GM23338 (cell line): Measurements from ENCODE around the gene RNF13. TPM values are rescaled to one million over a fixed set of nuclear protein-coding genes. Genes with fewer than 3 reads are reported as not detected.

ENCODE experiments used
- ATAC-seq: fragments of 200-7000 bp; cut with Tn5 transposase; 3 replicates; pipeline ENCODE4 v1.9.1; 2020
- DNase-seq: peaks from one replicate; pipeline ENCODE4 v3.0.0-alpha.2; 2015; ENCODE audit warnings: low spot score
- H2AFZ ChIP-seq: fragments of 200-600 bp; sonication (generic); 2 replicates; pipeline ENCODE4 v1.8.0; 2016; ENCODE audit warnings: antibody characterized with exemption, mild to moderate bottlenecking, moderate library complexity
- H3F3A ChIP-seq: fragments of 200-600 bp; sonication (generic); replicated peaks from 2 replicates; pipeline ENCODE4 v1.8.0; 2017; ENCODE audit warnings: antibody characterized with exemption, mixed run types, low read depth
- H3K27ac ChIP-seq: fragments of 200-600 bp; sonication (generic); 2 replicates; pipeline ENCODE4 v1.6.1; 2016; ENCODE audit warnings: low read depth
- H3K27me3 ChIP-seq: fragments of 200-600 bp; sonication (generic); 2 replicates; pipeline ENCODE4 v1.8.0; 2016; ENCODE audit warnings: mild to moderate bottlenecking, mixed run types, moderate library complexity; ENCODE audit not compliant: insufficient read depth
- H3K36me3 ChIP-seq: fragments of 200-600 bp; sonication (generic); 2 replicates; pipeline ENCODE4 v1.8.0; 2016; ENCODE audit warnings: mild to moderate bottlenecking; ENCODE audit not compliant: insufficient read depth
- H3K4me1 ChIP-seq: fragments of 200-600 bp; sonication (generic); 2 replicates; pipeline ENCODE4 v1.8.0; 2016; ENCODE audit warnings: mild to moderate bottlenecking, moderate library complexity; ENCODE audit not compliant: insufficient read depth
- H3K4me2 ChIP-seq: fragments of 200-600 bp; sonication (generic); 2 replicates; pipeline ENCODE4 v1.7.1; 2017; ENCODE audit warnings: mixed run types
- H3K4me3 ChIP-seq: fragments of 200-600 bp; sonication (generic); 2 replicates; pipeline ENCODE4 v1.6.1; 2016; ENCODE audit warnings: mixed run types
- H3K79me2 ChIP-seq: fragments of 200-600 bp; sonication (generic); replicated peaks from 2 replicates; pipeline ENCODE4 v1.8.0; 2017; ENCODE audit warnings: mild to moderate bottlenecking; ENCODE audit not compliant: insufficient read depth
- H3K9me2 ChIP-seq: fragments of 200-600 bp; sonication (generic); 2 replicates; pipeline ENCODE4 v1.8.0; 2017; ENCODE audit not compliant: insufficient read depth
- H4K20me1 ChIP-seq: fragments of 200-600 bp; sonication (generic); replicated peaks from 2 replicates; pipeline ENCODE4 v1.8.0; 2017; ENCODE audit warnings: mild to moderate bottlenecking; ENCODE audit not compliant: insufficient read depth
- H3K27ac Mint-ChIP-seq: 2 replicates; pipeline ENCODE4 v1.8.0; 2020; ENCODE audit warnings: inconsistent platforms, mild to moderate bottlenecking, moderate library complexity, mixed read lengths
- H3K27me3 Mint-ChIP-seq: 3 replicates; pipeline ENCODE4 v1.8.0; 2022; ENCODE audit warnings: low read depth, mild to moderate bottlenecking, moderate library complexity, mixed read lengths, inconsistent platforms; ENCODE audit not compliant: insufficient read depth, poor library complexity
- H3K36me3 Mint-ChIP-seq: 3 replicates; pipeline ENCODE4 v1.8.0; 2021; ENCODE audit warnings: low read depth, mild to moderate bottlenecking, inconsistent platforms, moderate library complexity, mixed read lengths
- H3K4me1 Mint-ChIP-seq: 3 replicates; pipeline ENCODE4 v1.8.0; 2020; ENCODE audit warnings: mild to moderate bottlenecking, inconsistent platforms, mixed read lengths
- H3K4me3 Mint-ChIP-seq: 3 replicates; pipeline ENCODE4 v1.8.0; 2021; ENCODE audit warnings: moderate library complexity, mild to moderate bottlenecking, inconsistent platforms, mixed read lengths
- H3K9me3 Mint-ChIP-seq: 3 replicates; pipeline ENCODE4 v1.8.0; 2020; ENCODE audit warnings: moderate library complexity, mild to moderate bottlenecking, inconsistent platforms, mixed read lengths
- CREB1 ChIP-seq: fragments of 250-450 bp; sonication (Bioruptor Pico); IDR thresholded peaks from 2 replicates; pipeline ENCODE4 v1.5.0; 2020; ENCODE audit warnings: low read depth, mild to moderate bottlenecking, moderate library complexity
- CTCF ChIP-seq, 2 experiments: fragments of 200-600 bp in 1 of 2; sonication (generic) in 1 of 2; conservative IDR thresholded peaks; 2 replicates each; pipeline versions ENCODE4 v1.5.1 to v1.6.1; 2016 to 2017; ENCODE audit warnings: antibody characterized with exemption in 2 of 2, low read depth in 2 of 2, mild to moderate bottlenecking in 2 of 2, moderate library complexity in 1 of 2
- EZH2 ChIP-seq: fragments of 200-600 bp; sonication (generic); IDR thresholded peaks from one replicate; pipeline ENCODE4 v1.8.0; 2017; ENCODE audit warnings: antibody characterized with exemption, mild to moderate bottlenecking, low read depth; ENCODE audit not compliant: unreplicated experiment
- EZH2phosphoT487 ChIP-seq: fragments of 200-600 bp; sonication (generic); IDR thresholded peaks from one replicate; pipeline ENCODE4 v1.8.1; 2018; ENCODE audit warnings: antibody characterized with exemption; ENCODE audit not compliant: unreplicated experiment
- JUNB ChIP-seq: IDR thresholded peaks from one replicate; pipeline ENCODE4 v1.6.1; 2016; ENCODE audit warnings: antibody characterized with exemption; ENCODE audit not compliant: unreplicated experiment
- NANOG ChIP-seq: IDR thresholded peaks from 2 replicates; pipeline ENCODE4 v1.6.1; 2016; ENCODE audit warnings: antibody characterized with exemption, borderline replicate concordance
- POLR2AphosphoS5 ChIP-seq: IDR thresholded peaks from 2 replicates; pipeline ENCODE4 v1.6.1; 2016; ENCODE audit warnings: antibody characterized with exemption, low read depth
- REST ChIP-seq: IDR thresholded peaks from one replicate; pipeline ENCODE4 v1.6.1; 2018; ENCODE audit warnings: antibody characterized with exemption; ENCODE audit not compliant: unreplicated experiment
- ZNF462 ChIP-seq: fragments of 250-450 bp; sonication (Bioruptor Pico); IDR thresholded peaks from 2 replicates; pipeline ENCODE4 v1.5.0; 2020; ENCODE audit warnings: mild to moderate bottlenecking, moderate library complexity
- polyA plus RNA-seq: library from polyadenylated mRNA; unstranded; fragments of >200 nt; fragmentation: Nextera tagmentation; extraction: Ambion mirVana; gene quantifications from 2 replicates; pipeline ENCODE4 v1.2.1, GENCODE V29; 2016
- total RNA-seq: library from RNA; depleted of rRNA; stranded (reverse); fragments of >200 nt; shearing (Covaris generic); gene quantifications from 2 replicates; pipeline ENCODE4 v1.2.3, GENCODE V29; 2014

RNF13 gene
- total and polyA plus RNA-seq, 2 experiments from 2014 or later: 46.3 to 101 TPM

GRCh38 chr3:149871855-149872254, 58.8 kb downstream of the RNF13 start (continued):
- TF ChIP-seq ZNF462 (no peak), EZH2 (no peak), CREB1 (CRISPR knock-in tag) (no peak), POLR2AphosphoS5 (no peak)

- Histone ChIP-seq H3K4me1 (peaks cover 8% of the 10 kb centered on the region; the same call in 1 of the 2 replicates), H2AFZ (no peak overlapping the region), H3F3A (no peaks in the 10 kb centered on the region), H3K4me3 (no peak overlapping the region), H3K27ac (no peak overlapping the region), H3K9me2 (no peaks in the 10 kb centered on the region), H3K79me2 (peaks cover 14% of the 10 kb centered on the region), H3K36me3 (no peaks in the 10 kb centered on the region), H3K27me3 (no peaks in the 10 kb centered on the region), H4K20me1 (no peaks in the 10 kb centered on the region; the same call in 1 of the 2 replicates), H3K4me2 (no peak overlapping the region)
- peaks cover 9% of the 10 kb centered on the region for H3K4me1 Mint-ChIP-seq
- peaks cover 15% of the 10 kb centered on the region for H3K36me3 Mint-ChIP-seq
- no peaks in the 10 kb centered on the region for H3K27me3 Mint-ChIP-seq
- no peak for ATAC-seq
- H3K4me3 Mint-ChIP-seq: no peak overlapping the region
- no peak overlapping the region for H3K27ac Mint-ChIP-seq
- no peak for DNase-seq
- H3K9me3 Mint-ChIP-seq: peaks cover 12% of the 10 kb centered on the region
- TF ChIP-seq EZH2phosphoT487 (no peak), JUNB (no peak), POLR2AphosphoS5 (no peak), EZH2 (no peak), NANOG (no peak), CTCF (conservative IDR thresholded peaks at IDR 0.05; ENCODE audit: low read depth in 2 of 2) (no peak), REST (no peak)
Measured at GRCh38 chr3:149872589-149872988, 59.6 kb downstream of the RNF13 start.
